ENCODE measurements around the gene GAS2.

DNA sequence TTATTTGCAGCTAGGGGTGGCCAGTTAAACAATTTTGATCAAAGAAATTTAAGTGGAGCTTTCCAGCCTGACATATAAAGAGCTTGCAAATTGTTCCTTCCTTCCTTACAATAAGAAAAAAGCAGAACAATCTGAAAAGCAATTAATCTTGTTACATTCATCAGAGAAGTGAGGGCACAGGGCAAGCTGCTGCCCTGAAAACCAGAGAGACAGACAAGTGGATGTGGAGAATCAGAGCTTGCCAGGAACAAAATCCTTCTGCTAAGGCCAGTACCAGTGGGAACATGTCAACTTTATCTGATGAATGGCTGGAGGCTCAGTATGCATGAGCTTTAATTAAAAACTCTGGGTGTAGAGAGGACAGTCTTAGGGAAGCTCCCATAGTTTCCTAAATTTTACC, 185.1 kb downstream of the GAS2 start:
- TF ChIP-seq POLR2A (IDR thresholded peaks at IDR 0.05; ENCODE audit: low read depth, low read length) (no peak), FOS (IDR thresholded peaks at IDR 0.05; ENCODE audit: borderline replicate concordance, insufficient read depth, low read length) (no peak), JUN (IDR thresholded peaks at IDR 0.05; ENCODE audit: borderline replicate concordance, insufficient read depth, insufficient read length, low read depth) (no peak), POLR2AphosphoS5 (IDR thresholded peaks at IDR 0.05; ENCODE audit: insufficient read depth, low read depth, low read length) (no peak), EZH2 (IDR thresholded peaks at IDR 0.05; ENCODE audit: borderline replicate concordance, low read depth, low read length, severe bottlenecking) (no peak)
- TF ChIP-seq, protein P1, sequence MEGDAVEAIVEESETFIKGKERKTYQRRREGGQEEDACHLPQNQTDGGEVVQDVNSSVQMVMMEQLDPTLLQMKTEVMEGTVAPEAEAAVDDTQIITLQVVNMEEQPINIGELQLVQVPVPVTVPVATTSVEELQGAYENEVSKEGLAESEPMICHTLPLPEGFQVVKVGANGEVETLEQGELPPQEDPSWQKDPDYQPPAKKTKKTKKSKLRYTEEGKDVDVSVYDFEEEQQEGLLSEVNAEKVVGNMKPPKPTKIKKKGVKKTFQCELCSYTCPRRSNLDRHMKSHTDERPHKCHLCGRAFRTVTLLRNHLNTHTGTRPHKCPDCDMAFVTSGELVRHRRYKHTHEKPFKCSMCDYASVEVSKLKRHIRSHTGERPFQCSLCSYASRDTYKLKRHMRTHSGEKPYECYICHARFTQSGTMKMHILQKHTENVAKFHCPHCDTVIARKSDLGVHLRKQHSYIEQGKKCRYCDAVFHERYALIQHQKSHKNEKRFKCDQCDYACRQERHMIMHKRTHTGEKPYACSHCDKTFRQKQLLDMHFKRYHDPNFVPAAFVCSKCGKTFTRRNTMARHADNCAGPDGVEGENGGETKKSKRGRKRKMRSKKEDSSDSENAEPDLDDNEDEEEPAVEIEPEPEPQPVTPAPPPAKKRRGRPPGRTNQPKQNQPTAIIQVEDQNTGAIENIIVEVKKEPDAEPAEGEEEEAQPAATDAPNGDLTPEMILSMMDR (IDR thresholded peaks at IDR 0.05; ENCODE audit: extremely low read depth in 1 of 2, insufficient read depth in 1 of 2, low read depth in 1 of 2, low read length in 2 of 2), result no peak
- TF ChIP-seq, protein P2, sequence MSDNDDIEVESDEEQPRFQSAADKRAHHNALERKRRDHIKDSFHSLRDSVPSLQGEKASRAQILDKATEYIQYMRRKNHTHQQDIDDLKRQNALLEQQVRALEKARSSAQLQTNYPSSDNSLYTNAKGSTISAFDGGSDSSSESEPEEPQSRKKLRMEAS (IDR thresholded peaks at IDR 0.05; ENCODE audit: insufficient read depth, insufficient read length), result no peak
